ENCODE measurements around the gene DMXL1.
"Not testable (repeated sequence)": the region's sequence is repeated elsewhere in the genome, so short reads cannot be mapped to it uniquely, and the experiment has no call there.

The DMXL1 gene

DNA sequence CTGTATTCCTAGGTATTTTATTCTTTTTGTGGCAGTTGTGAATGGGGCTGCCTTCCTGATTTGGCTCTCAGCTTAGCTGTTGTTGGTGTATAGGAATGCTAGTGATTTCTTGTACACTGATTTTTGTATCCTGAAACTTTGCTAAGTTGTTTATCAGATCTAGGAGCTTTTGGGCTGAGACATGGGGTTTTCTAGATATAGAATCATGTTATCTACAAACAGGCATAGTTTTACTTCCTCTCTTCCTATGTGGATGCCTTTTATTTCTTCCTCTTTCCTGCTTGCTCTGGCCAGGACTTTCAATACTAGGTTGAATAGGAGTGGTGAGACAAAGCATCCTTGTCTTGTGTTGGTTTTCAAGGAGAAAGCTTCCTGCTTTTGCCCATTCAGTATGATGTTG lies 129.9 kb downstream of the DMXL1 start:
- no peak for DNase-seq (ENCODE audit: low spot score)

DNA sequence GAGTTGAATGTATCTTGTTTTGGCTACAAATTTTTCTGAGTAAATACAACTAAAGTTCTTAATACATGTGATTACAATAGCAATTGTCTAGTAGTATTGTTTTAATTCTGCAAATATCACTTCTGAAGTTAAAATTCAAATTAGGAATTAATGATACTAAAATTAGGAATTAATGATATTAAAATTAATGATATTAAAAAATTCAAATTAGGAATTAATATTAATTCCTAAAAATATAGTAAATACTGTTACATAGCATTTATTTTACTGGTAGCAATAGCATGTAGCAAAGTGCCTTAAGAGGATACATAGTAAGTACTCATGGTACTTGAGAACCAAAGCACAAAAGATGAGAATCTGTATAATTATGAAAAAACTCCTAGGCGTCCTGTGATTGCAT lies 136.2 kb downstream of the DMXL1 start:
- no peak for DNase-seq (ENCODE audit: low spot score)

- no peak for DNase-seq (ENCODE audit: low spot score)
Measured at GRCh38 chr5:119212026-119212425, 141.1 kb downstream of the DMXL1 start.

GRCh38 chr5:119212676-119213075 lies 141.8 kb downstream of the DMXL1 start:
- DNase-seq (ENCODE audit: low spot score) = no peak

DNA sequence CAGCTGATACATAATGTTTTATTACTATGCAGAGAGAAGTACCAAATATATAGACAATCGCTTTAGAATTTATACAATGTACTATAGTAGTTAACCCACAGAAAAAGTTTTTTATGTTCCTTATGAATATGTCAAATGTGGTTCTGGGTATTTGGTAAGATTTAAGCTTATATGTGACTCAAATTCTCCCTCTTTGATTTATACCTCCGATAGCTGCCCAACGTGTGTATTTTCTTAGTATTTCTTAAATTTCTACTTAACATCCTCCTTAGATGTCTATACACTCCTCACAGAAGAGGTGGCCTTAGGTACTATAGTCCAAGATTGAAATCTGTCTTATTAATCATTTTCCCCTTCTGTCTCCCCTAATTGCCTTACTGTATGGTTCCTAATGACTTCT lies 146.3 kb downstream of the DMXL1 start:
- no peak for DNase-seq (ENCODE audit: low spot score)

DNA sequence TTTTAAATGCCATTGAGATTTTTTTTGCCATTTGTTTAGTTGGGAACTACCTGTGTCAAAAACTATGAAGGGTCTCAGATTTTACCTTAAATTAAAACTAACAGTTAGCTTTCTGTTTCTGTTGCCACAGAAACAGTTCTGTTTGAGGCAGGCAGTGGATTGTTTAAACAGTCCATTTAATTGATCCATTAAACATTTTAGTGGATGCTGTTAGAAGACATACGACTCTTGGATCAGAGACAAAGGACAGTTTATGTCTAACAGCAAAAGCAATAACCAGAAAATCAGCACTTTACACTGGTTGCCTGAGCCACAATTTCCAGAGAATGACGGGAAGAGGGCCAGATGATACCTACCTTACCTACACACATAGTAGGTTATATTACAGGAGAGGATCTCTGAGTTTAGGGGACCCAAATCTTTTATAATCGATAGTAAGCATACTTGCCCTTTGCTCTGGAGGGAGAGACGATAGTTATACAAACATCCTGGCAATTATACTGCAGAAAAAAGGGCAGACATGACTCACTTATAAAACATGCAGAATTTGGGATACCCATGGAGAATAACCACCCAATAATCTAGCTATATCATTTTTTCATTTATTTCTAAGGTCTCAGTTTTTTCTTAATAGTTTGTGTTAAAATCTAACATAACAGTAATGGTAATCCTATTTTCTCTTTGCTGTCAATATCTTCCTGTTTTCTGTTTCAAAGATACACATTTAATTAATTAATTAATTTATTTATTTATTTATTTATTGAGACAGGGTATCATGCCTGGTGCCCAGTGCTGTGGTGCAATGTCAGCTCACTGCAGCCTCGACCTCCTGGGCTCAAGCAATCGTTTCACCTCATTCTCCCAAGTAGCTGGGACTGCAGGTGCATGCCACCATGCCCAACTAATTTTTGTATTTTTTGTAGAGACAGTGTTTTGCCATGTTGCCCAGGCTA lies 148.2 kb downstream of the DMXL1 start:
- DNase-seq (ENCODE audit: low spot score) = no peak

- DNase-seq (ENCODE audit: low spot score) = no peak
Measured at GRCh38 chr5:119220576-119221197, 149.8 kb downstream of the DMXL1 start.

DNA sequence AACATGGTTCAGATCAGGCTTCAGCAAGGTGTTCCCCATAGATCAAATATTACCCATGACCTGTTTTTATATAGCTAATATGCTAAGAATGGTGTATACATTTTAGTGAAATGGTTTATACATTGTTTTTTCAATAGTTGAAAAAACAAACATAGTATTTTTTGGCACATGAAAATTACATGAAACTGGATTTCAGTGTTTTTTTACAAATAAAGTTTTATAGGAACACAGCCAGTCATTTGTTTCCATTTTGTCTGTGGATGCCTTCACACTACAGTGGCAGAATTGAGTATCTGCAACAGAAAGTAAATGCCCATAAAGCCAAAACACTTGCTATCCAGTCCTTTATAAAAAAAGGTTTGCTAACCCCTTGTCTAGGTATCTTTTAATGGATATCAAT lies 150.4 kb downstream of the DMXL1 start:
- DNase-seq (ENCODE audit: low spot score) = no peak

- no peak for DNase-seq (ENCODE audit: low spot score)
Measured at GRCh38 chr5:119229950-119230349, 159.1 kb downstream of the DMXL1 start.

DNA sequence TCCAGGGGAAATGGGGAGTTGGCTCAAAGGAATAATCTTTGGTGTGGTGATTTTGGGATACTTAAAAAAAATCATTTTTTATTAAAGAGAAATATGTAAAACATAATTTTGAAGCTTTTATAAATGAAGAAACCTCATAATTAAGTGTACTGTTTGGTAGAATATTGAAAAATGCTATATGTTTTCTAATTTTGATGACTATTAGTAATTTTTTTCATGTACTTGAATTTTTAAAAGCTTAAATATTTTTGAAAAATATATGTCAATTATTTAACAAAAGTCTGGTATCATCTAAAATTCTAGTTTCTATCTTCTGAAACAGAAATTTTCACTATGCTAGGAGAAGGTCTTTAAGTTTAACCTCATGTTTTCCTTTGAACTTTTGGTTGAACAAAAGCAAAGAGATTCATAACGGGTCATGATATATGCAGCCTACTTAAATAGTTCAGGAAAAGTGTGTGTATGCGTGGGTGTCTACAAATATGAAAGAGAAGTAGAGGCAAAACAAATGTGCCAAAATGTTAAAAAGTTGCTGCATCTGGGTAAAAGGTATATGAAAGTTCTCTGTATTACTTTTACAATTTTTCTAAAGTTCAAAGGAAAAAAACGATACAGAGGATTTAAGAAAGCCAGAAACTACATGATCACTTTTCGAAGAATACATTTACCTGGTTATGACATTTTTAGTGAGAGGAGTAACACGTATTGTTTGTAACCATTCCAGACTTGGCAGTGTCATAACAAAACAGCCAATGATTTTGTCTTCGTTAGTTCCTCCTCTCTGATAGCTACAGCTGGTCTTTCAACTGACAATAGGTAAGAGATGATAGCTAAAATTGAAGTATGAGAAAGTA lies 167.6 kb downstream of the DMXL1 start:
- no peak for DNase-seq (ENCODE audit: low spot score)

DNA sequence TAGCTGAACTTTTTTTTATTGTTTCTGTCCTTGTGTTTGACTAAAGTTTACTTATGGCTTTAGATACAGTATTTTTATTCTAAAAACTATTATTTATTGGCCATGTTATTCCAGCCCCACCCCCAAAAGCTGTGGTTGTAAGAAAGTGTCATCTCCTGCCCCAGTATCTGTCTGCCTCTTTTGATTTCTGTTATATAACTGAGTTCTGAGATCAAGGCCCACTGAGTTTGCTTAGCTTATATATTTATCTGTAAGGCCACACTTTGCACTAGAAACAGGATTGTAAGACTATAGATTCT lies 168.2 kb downstream of the DMXL1 start:
- DNase-seq (ENCODE audit: low spot score) = no peak

DNA sequence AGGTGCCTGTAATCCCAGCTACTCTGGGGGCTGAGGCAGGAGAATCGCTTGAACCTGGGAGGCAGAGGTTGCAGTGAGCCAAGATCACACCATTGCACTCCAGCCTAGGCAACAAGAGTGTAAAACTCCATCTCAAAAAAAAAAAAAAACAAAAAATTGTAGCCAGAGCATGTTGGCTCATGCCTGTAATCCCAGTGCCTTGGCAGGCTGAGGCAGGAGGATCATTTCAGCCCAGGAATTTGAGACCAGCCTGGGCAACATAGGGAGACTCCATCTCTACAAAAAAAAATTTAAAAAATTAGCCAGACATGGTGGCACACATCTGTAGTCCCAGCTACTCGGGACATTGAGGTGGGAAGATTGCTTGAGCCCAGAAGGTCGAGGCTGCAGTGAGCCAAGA lies 168.9 kb downstream of the DMXL1 start:
- not testable (repeated sequence) for DNase-seq (ENCODE audit: low spot score)

DNA sequence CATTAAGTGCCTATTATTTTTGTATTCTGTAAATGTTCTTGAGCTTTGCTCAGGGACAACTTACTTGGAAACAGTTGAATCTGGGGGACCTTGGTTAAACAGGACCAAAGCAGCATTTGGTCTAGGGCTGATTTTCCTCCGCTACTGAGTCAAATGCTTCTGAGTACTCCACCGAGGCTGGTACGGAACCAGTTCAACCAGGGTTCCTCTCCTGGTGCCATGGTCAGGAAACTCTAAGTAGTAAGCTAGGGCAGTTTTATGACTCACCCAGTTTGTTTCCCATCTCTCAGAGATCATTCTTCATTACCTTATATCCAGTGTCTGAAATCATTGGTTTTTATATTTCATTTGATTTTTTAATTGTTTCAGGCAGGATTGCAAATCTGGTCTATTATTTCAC lies 173.0 kb downstream of the DMXL1 start:
- DNase-seq (ENCODE audit: low spot score) = no peak

- DNase-seq (ENCODE audit: low spot score) = no peak
Measured at GRCh38 chr5:119250946-119251901, 180.3 kb downstream of the DMXL1 start.

DNA sequence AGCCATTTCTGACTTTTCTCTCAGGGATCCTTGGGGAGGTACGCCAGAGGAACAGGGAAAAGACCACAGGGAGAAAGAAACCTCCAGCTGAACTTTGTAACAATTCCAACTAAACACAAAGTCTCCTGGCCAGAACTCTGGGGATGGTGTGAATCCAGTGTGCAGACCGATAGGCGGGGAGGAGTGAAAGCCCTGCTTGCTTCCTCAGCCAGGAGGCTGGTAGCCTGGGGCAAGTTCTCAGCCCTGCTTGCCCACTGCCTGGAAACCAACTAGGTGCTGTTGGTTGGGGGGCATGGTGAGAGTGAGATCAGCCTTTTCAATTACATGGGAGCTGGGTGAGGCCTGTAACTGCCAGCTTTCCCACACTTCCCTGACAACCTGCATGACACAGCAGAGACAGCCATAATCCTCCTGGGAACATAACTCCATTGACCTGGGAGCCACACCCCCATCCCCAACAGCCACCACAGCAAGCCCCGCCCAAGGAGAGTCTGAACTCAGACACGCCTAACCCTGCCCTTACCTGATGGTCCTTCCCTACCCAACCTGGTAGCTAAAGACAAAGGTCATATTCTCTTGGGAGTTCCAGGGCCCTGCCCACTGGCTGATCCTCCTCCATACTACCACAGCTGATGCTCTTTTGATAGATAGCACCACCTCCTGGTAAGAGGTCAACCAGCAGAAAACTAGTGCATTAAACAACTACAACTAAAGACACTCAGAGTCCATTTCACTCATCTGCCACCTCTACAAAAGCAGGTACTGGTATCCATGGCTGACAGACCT lies 184.9 kb downstream of the DMXL1 start:
- DNase-seq (ENCODE audit: low spot score) = peak; percentile 6

DNA sequence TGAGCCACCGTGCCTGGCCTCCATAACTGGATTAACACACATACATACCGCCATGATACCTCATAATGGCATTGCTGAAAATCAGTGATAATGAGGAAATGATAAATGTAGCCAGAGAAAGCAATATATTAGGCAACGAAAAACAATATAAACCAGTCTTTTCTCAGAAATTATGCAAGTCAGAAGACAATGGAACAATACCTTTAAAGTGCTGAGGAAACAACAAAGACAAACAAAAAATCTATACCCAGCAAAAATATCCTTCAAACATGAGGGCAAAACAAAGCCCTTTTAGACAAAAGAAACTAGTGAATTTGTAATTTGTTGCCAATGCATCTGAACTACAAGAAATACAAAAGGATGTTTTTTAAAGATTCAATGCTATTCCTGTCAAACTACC lies 186.7 kb downstream of the DMXL1 start:
- no peak for DNase-seq (ENCODE audit: low spot score)

GRCh38 chr5:119263639-119264038 lies 192.8 kb downstream of the DMXL1 start:
- DNase-seq (ENCODE audit: low spot score) = no peak

- DNase-seq (ENCODE audit: low spot score) = no peak
Measured at GRCh38 chr5:119264186-119264585, 193.3 kb downstream of the DMXL1 start.

- peak; percentile 93 for DNase-seq (ENCODE audit: low spot score)
Measured at GRCh38 chr5:119267958-119268386, 197.1 kb downstream of the DMXL1 start.

DNA sequence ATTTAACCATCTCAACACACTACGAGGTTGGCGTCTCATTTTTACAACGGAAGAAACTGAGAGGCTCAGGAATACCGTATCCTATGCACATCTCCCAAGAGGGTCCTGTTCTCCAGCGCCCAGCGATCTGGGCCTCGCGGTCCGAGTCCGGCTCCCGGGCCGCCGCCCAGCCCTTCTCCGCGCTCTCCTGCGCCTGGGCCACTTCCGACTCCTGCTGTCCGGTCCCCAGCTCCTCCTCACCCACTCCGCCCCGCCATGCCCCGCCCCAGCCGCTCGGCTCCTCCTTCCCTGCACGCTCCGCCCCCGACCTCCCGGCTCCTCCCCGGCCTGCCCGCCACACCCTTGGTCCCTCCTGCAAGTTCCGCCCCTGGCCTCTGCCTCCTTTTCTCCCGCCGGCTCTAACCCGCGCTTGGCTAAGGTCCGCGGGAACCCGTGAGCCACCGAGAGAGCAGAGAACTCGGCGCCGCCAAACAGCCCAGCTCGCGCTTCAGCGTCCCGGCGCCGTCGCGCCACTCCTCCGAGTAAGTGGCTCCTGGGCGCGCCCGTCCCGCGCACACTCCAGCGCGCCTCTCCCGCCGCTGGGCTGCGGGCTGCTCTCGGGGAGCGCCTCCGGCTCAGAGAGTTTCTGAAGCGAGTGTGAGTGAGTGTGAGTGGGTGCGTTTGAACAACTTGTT lies 197.6 kb downstream of the DMXL1 start:
- peak; percentile 97 for DNase-seq (ENCODE audit: low spot score)
